ENCODE measurements around the gene PDPR.
"Not testable (repeated sequence)": the region's sequence is repeated elsewhere in the genome, so short reads cannot be mapped to it uniquely, and the experiment has no call there.

Gene PDPR

DNA sequence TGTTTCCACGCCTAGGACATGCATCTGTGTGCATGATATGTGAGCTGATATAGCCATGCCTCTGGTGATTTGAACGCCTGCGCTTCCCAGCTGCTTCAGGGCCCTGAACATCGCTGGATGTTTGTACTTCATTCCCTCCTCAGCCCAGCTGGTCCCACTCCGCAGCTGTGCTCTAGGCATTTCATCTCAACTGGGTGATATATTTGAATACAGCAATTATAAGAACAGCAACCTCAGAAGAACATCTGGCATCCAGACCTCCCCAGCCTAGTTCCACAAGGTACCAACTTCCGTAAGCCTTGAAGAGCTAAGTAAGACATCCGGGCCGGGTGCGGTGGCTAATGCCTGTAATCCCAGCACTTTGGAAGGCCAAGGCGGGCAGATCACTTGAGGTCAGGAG lies 52.6 kb downstream of the PDPR start:
- not testable (repeated sequence) for DNase-seq

GRCh38 chr16:70173212-70173837 lies 59.2 kb downstream of the PDPR start, which contains the start of gene CLEC18C:
Gene CLEC18C (plus strand): TSS chr16:70173787. CDS start chr16:70174279, 492 bp downstream.
- DNase-seq: not testable (repeated sequence)

DNA sequence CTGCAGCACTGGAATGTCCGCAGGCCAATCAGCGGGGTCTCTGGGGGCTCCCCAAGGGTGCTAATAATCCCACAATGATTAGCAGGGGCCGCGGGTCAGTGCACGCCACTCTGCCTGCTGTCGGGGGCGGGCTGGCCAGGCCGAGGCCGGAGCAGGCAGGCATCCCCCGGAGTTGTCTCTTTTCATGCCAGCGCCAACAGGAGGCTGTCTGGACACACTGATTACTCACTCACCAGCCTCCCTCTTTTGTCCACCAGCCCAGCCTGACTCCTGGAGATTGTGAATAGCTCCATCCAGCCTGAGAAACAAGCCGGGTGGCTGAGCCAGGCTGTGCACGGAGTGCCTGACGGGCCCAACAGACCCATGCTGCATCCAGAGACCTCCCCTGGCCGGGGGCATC lies 59.8 kb downstream of the PDPR start:
- not testable (repeated sequence) for DNase-seq

DNA sequence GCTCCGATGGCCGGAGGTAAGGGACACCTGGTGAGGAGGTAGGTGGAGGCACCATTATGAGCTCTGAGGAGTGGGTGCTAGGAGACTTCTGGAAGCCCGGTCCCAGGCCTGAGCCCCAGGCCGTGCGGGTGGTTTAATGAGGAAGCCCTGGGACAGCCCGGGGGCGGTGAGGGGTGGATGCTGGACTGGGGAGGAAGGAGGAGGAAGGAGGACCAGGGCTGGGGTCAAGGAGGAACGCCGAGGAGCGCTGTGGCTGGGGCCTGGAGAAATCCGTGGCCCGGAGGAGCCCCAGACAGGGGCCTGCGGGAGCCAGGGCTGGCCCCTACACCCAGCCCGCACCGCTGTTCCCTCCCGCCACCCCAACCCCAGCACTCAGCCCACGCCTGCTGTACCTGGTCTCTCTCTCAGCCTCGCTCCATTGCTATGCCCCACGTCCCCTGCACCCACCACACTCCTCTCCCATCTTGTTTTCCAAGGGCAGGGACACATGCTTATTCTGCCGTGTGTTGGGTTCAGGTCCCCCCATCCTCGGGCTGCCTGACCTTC lies 60.3 kb downstream of the PDPR start:
- not testable (repeated sequence) for DNase-seq

DNA sequence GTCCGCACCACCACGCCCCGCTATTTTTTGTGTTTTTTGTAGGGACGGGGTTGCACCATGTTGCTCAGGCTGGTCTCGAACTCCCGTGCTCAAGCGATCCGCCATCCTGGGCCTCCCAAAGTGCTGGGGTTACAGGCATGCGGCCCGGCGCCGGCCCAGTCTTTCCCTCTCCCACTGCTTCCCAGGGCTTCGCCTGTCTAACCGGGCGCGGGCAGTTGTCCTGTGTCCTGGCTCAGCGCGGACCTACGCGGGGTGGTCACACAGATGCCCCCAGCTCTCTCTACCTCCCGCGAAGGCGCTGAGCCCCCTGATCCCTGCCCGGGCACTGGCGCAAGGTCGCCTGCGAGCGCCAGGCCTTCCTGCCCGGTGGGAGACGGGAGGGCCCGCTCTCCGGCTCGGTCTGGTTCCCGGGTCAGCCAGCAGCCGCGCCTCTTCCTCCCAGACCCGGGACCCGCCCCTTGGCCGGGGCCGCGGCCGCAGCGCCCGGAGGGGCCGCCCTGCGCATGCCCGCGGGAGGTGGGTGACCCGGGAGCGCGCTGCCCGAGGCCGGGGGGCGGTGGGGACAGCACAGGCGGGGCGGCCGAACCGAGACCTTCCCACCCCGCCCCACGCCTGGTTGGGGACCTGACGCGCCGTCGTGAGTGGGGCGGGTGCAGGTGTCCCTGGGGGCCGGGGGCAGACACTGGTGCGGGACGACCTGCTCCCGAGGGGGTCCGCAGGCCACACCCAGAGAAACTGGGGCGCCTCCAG lies 73.9 kb downstream of the PDPR start:
- DNase-seq: not testable (repeated sequence)

DNA sequence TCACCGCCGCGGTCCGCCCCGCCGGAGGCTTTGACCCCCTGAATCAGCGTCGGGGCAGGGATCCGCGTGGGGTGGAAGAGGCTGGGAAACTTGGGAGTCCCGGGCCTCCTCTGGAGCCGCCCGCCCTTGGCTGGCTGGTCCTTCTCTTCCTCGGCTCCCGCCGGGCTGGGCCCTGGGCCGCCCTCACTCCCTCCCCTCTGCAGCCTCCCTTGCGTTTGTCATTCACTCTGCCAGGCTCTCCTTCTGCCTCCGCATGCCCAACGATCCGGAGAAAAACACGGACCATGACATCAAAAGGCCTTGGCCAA lies 74.4 kb downstream of the PDPR start:
- DNase-seq: not testable (repeated sequence)

GRCh38 chr16:70190574-70190973 lies 76.4 kb downstream of the PDPR start:
- not testable (repeated sequence) for DNase-seq

GRCh38 chr16:70196683-70197300 lies 82.7 kb downstream of the PDPR start:
- DNase-seq: not testable (repeated sequence)

DNA sequence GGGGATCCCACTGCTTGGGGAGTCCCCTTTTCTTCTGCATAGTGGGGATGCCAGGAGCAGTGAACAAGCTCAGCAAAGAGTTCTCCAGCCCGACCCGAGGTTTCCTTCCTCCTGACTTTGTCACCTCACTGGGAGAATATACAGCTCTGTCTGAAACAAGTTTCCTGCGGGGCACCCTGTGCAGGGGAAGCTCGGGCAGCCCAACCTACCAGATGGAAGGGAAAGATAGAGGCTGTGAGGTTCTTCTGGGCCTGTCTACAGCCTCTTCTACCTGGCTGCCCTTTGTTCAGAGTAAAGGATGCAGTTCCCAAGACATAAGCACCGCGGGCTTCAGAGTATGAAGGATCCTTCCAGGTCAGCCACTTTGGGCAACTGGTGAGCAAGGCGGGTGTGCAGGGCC lies 83.5 kb downstream of the PDPR start:
- not testable (repeated sequence) for DNase-seq

DNA sequence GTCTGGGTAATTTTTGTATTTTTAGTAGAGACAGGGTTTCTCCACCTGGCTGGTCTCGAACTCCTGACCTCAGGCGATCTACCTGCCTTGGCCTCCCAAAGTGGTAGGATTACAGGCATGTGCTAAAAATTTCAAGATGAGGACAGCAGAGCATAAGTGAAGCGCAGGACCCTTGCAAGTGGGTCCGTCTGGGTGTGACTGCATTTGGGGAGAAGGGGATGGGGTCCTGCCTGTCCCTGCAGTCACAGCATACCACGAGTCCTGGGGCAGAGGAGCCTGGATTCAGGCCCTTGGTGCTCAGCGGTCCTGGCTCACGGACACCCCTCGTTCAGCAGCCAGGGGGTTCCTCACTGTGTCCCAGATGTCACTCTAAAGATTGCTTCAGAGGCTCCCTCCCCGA lies 84.1 kb downstream of the PDPR start:
- DNase-seq: not testable (repeated sequence)

DNA sequence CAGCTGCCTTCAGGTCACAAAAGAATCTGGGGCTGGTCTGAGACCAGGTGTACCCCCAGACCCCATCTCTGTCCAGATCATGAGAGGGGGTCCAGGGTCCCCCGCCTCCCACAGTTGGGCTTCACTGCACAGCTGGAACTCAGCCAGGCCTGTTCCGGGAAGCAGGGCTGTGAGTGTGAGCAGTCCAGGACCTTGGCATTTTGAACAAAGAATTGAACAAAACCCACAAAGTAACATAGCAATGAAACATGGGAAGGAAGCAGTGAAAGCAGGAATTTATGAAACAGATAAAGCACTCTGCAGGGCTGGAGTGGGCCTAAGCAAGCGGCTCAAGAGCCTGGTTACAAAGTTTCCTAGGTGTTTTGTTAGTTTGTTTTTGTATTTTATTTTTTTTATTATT lies 84.5 kb downstream of the PDPR start:
- DNase-seq: not testable (repeated sequence)

GRCh38 chr16:70199170-70199569 lies 85.0 kb downstream of the PDPR start:
- DNase-seq: not testable (repeated sequence)

GRCh38 chr16:70200063-70200462 lies 85.9 kb downstream of the PDPR start:
- not testable (repeated sequence) for DNase-seq

DNA sequence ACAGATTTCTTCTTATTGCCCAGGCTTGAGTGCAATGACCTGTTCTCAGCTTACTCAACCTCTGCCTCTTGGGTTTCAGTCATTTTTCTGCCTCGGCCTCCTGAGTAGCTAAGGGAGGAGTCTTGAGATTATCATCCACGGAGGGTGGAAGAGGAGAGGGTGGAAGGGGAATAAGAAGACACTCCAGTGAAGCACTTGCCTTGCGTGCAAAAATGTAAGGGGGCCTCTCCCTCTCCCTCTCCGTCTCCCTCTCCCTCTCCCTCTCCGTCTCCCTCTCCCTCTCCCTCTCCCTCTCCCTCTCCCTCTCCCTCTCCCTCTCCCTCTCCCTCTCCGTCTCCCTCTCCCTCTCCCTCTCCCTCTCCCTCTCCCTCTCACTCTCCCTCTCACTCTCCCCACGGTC lies 89.4 kb downstream of the PDPR start:
- not testable (repeated sequence) for DNase-seq

- DNase-seq: not testable (repeated sequence)
These were observed 89.9 kb downstream of the PDPR start for GRCh38 chr16:70204010-70204409.

DNA sequence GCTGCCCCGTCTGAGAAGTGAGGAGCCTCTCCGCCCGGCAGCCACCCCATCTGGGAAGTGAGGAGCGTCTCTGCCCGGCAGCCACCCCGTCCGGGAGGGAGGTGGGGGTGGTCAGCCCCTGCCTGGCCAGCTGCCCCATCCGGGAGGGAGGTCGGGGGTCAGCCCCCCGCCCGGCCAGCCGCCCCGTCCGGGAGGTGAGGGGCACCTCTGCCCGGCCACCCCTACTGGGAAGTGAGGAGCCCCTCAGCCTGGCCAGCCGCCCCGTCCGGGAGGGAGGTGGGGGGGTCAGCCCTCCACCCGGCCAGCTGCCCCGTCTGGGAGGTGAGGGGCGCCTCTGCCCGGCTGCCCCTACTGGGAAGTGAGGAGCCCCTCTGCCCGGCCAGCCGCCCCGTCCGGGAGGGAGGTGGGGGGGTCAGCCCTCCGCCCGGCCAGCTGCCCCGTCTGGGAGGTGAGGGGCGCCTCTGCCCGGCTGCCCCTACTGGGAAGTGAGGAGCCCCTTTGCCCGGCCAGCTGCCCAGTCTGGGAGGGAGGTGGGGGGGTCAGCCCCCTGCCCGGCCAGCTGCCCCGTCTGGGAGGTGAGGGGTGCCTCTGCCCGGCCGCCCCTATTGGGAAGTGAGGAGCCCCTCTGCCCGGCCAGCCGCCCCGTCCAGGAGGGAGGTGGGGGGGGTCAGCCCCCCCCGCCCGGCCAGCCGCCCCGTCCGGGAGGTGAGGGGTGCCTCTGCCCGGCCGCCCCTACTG lies 90.7 kb downstream of the PDPR start:
- DNase-seq: not testable (repeated sequence)

DNA sequence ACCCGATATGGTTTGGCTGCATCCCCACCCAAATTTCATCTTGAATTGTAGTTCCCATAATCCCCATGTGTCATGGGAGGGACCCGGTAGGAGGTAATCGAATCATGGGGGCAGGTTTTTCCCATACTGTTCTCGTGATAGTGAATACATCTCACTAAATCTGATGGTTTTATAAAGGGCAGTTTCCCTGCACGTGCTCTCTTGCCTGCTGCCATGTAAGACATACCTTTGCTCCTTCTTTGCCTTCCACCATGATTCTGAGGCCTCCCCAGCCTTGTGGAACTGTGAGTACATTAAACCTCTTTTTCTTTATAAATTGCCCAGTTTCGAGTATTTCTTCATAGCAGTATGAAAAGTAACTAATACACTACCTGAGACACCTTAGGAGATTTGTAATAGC lies 92.2 kb downstream of the PDPR start:
- DNase-seq: not testable (repeated sequence)

Measured in CD4-positive, alpha-beta T cell treated with Interleukin-1 beta for 1 hour (primary cell).